ENCODE measurements around the gene HOXA5.

Gene HOXA5

DNA sequence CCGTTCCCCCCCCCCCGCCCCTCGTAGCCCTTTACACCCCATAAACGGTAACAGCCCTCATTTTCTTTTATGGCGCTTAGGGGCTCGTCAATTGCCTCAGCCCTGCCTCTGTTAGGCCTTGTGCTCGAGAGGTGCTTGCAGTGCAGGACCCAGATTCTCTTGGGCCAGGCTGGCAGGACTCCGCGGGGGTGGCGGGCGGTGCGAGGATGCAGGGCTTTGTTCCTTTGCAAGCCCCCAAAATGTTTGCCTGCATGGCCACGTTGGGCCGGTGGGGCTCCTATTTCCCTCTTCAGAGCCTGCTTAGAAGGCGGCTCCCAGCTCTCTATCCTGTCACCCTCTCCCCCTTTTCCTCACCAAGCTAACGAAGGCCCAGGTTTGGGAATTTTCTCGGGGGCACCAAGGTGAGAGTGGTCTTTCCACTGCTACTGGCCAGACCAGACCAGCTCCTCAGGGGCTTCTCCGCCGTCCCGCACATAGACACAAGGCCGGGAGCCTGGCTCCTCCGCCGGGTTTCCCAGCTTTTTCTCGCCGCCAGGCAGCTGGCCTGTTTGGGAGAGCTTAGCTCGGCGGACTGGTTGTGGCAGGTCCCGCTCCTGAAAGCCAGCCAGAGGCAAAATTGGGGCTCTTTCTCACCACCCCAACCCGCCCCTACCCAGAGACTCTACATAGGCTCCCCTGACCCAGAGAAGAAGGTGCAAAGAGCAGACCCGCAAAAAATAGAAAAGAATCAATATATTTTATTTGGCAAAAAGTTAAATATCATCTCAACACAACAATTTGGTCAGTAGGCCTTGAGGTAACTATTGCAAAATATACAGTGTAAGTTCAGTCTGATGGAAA is 18.5 kb upstream of the HOXA5 start:
- in situ Hi-C loops (cut with MboI; ENCODE audit: low sequenced_read_pairs) = loop anchor here (25.0 kb wide), 1 partner anchor 800 kb away; no protein-coding TSS in a partner anchor

DNA sequence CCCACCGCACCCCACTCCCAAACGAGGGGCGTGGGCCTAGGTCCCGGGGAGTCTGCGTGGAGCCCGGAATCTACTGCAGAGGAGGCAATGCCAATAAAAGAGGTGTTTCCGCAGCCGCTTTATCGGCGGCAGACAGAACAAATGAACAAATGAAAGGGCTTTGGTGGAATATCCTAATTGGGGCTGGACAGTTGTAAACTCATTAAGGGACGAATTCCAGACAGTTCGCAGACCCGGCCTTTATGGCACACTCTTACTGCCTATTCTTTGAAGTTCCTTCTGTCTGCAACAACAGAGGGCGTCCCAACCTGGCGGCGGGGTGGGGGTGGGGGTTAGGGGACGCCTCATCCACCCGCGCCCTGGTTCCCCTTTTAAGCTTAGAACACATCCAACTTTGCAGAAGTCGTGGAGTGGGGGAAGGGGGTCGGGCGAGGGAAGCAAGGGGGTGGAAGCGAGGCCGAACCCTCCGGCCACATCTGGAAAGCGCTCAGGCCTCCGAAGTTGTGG is 17.8 kb upstream of the HOXA5 start:
- in situ Hi-C loops (cut with MboI; ENCODE audit: low sequenced_read_pairs) = loop anchor here (25.0 kb wide), 1 partner anchor 799 kb away; no protein-coding TSS in a partner anchor

DNA sequence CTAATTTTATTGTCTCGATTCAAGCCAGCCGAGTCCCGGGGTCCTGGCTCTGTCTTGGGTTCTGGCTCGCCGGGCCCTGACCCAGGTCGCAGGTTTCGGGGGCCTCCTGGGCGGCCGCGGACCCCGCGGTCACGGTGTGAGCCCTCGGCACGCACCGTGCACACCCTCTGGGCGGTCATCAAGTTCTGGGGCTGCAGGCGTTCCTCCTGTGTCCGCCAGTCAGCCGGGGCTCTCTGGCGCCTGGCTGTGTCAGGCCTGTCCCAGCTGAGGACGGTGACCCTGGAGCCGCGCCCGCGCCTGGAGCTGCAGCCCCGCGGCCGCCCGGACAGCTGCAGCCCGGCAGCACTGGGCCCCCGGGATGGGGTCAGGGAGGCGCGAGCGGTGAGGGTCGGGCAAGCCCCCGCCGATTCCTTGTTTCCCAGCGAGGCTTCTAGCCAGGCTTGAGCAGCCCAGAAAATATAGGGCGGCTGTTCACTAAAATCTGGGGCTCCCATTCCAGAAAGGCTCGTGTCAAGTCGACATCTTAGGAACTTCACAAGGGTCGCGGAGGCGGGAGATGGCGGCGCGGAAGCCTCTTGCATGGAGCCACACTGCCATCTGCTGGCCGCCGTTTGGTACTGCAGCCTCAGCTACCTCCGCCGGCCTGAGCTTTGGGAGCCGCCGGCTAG is 17.2 kb upstream of the HOXA5 start:
- in situ Hi-C loops (cut with MboI; ENCODE audit: low sequenced_read_pairs) = loop anchor here (25.0 kb wide), 1 partner anchor 798 kb away; no protein-coding TSS in a partner anchor

DNA sequence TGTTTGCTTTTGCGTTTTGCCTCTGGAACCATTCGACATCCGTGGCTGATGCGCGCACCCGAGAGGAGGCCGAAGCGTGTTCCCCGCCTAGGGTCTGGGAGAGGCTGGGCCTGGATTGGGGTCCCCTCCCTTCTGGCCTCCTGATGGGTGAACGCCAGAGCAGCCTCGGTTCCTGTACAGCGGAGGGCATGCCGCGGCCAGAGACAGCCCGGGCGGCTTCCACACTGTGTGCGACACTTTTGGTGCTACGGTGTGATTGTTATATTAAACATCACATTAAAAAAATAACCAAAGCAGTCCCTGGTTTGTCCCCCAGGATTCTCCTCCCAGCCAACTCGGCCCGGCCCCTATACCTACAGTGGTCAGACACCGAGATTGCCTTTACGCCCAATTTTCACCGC is 16.7 kb upstream of the HOXA5 start:
- in situ Hi-C loops (cut with MboI; ENCODE audit: low sequenced_read_pairs) = loop anchor here (25.0 kb wide), 1 partner anchor 798 kb away; no protein-coding TSS in a partner anchor

DNA sequence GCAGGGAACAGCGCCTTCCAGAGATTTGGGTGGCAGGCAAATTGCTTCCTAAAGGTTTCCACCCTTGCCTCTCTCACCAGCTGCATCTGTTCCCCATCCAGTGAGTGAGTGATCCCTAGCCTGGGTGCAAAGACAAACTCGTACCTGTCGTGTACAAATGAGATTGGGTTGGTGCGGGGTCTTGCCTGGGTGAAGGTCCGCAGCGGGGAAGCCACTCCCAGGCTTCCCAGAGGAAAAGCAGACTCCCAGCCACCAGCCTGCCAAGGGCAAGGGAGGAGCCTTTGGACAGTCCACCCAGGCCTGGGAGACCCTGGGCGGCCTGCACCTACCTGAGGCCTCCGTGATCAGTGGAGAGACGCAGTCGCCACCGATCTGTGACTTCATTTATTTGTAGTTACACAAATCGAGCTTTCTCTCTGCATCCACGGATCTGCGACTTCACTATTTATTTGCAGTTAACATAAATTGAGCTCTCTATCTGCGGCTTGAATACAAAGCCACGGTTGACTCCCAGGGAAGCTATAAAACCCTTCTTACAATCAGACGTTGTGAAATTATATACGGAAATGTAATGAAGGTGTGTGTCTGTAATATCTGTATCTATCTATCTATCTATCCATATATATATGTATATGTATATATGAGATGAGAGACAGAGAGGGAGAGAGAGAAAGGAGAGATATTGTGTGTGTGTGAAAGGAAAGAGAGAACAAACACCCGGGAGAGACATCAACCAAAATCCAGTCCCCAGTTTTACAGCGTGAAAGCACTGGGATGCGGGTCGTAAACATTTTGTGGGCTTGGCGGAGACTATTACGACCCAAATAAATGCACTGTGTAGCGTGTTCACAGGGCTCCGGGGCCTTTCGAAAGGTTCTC is 16.0 kb upstream of the HOXA5 start:
- in situ Hi-C loops (cut with MboI; ENCODE audit: low sequenced_read_pairs) = loop anchor here (25.0 kb wide), 1 partner anchor 797 kb away; no protein-coding TSS in a partner anchor

DNA sequence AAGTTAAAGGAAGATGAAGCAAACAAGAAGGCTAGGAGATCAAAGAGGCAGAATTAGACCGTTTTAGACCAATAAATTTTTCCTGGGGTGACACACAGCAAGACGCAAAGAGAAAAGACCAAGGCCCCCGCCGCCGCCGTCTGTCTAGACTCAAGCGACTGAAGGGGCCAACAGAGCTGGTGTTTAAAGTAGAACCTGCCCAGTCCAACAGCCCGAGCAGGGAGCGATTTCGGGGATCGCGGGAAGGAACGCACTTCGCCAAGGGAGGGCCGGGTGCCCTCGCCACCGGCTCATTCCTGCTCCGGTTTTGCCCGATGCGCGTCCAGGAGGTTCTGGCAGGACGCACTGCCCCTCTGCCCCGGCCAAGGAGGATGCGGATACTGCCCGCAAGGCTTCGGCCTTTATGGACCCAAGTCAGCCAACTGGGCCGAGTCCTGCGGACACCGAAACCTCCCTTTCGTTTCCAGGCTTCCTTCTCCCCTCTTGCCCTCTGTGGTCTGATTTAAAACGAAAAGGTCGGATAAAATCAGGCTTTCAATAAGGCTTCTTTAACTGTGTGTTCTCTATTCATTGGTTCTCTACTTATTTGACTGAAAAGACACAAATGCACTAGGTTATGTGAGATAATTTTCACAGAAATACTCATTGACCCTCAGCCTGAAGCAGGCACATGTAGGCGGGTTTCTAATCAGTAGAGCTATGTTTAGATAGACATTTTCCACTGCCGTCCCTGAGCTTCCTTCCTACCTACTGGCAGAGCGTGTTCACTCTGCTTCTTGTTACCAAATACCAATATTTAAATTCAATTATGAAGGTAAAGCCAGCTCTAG is 15.2 kb upstream of the HOXA5 start:
- in situ Hi-C loops (cut with MboI; ENCODE audit: low sequenced_read_pairs) = loop anchor here (25.0 kb wide), 1 partner anchor 796 kb away; no protein-coding TSS in a partner anchor

DNA sequence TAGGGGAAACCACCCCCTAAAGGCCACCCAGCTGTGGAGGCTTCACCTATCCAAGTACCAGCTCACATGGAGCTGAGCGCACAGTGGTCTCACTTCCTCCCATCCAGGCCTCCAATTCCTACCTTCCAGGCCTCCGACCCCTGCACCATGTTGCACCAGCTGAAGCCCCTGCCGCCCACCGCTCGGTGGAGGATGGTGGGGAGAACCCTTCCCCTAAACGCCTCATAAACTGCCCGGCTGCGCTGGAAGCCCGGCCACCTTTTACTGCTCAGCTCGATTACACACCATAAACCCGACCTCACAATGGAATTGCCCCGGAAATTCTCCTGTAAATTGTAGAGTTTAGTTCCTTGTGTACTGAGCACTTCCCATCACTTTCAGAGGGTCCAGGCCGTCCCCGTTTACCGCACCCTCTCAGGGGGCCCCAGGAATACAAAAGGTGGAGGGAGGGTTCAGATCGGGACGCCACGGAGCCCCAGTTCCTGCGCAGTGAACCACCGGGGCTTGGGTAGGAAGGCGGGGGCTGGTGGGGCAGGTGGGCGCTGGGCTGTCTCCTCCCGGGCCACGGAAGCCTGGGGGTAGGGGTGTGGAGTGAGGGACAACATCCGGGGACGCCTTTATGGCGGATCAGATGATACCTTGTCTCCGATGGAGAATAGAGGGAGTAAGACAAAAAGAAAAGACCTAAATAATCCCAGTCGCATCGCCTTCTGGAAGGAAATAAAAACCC is 14.4 kb upstream of the HOXA5 start:
- in situ Hi-C loops (cut with MboI; ENCODE audit: low sequenced_read_pairs) = loop anchor here (25.0 kb wide), 1 partner anchor 796 kb away; no protein-coding TSS in a partner anchor

DNA sequence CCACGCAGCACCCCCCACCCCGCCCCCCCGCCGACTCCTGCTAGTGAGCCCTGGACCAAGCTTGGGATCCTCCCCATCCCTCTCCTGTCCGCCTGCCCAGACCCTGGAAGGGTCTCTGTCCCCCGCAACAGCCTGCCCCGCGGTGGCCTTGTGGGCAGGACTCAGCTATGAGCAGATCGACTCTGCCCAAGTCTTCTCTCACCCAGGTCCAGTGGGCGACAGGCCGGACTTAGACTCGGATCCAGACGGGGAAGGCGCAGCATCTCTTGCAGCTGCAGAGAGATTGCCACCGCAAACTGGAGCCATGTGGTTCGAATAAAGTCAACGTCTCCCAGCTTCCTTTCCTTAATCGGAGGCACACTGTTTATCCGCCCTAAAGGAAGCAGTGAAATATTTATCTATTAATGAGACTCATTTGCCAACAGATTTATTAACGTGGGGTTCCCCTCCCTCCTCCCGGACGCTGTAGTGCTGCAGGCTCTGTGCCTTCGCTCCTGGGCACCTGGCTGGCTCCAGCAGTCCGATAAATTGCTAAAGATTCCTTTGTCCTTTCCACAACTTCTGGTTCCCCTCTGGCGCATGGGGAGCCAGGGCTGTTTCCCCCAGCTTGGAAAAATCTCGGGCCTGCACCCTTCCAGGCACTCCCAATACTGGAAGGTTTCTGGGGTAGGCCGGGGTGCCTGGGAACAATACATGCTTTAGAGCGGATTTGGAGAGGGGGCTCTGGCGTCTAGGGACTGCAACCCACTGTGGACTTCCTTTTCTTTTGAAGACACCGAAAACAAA is 13.6 kb upstream of the HOXA5 start:
- in situ Hi-C loops (cut with MboI; ENCODE audit: low sequenced_read_pairs) = loop anchor here (25.0 kb wide), 1 partner anchor 795 kb away; no protein-coding TSS in a partner anchor

DNA sequence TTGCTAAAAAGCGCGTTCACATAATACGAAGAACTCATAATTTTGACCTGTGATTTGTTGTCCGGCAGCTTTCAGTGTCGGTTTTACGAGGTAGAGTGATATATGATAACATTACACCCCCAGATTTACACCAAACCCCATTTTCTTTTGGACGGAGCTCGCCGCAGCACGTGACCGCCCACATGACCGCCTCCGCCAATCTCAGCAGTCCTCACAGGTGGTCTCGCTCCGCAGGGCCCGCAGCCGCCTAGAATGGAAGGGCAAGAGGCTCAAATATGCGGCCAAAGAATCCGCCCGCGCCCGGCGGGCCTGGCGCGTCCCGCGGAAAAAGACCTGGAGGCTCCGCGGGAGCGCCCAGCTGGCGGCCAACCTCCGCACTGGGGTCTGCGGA is 13.0 kb upstream of the HOXA5 start, which contains the start of gene HOXA7:
Gene HOXA7 (minus strand): TSS at position 168 of the 391 bp plus-strand sequence. CDS start 130 bp downstream, at position 38.
- in situ Hi-C loops (cut with MboI; ENCODE audit: low sequenced_read_pairs) = loop anchor here (25.0 kb wide), 1 partner anchor 794 kb away; no protein-coding TSS in a partner anchor

DNA sequence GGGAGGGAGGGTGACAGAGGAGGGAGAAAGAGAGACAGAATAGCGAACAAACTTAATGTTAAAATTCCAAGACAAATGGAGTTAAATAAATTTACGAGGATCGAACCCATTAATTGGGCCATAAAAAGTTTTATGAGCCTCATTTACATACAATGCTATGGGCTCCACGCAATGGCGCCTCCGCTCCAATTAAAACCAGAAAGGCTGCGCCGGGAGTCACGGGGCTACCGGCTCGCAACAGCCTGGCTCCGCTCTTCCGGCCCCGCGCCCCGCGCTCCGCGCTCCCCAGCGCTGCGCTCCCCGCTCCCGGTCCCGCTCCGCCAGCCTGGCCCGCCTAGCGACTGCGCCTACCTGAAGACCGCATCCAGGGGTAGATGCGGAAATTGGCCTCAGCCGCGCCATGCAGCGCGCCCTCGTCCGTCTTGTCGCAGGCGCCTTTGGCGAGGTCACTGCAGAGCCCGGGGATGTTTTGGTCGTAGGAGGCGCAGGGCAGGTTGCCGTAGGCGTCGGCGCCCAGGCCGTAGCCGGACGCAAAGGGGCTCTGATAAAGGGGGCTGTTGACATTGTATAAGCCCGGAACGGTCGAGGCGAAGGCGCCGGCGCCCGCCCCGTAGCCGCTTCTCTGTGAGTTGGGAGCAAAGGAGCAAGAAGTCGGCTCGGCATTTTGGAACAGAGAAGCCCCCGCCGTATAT is 12.5 kb upstream of the HOXA5 start:
- in situ Hi-C loops (cut with MboI; ENCODE audit: low sequenced_read_pairs) = loop anchor here (25.0 kb wide), 1 partner anchor 794 kb away; no protein-coding TSS in a partner anchor

DNA sequence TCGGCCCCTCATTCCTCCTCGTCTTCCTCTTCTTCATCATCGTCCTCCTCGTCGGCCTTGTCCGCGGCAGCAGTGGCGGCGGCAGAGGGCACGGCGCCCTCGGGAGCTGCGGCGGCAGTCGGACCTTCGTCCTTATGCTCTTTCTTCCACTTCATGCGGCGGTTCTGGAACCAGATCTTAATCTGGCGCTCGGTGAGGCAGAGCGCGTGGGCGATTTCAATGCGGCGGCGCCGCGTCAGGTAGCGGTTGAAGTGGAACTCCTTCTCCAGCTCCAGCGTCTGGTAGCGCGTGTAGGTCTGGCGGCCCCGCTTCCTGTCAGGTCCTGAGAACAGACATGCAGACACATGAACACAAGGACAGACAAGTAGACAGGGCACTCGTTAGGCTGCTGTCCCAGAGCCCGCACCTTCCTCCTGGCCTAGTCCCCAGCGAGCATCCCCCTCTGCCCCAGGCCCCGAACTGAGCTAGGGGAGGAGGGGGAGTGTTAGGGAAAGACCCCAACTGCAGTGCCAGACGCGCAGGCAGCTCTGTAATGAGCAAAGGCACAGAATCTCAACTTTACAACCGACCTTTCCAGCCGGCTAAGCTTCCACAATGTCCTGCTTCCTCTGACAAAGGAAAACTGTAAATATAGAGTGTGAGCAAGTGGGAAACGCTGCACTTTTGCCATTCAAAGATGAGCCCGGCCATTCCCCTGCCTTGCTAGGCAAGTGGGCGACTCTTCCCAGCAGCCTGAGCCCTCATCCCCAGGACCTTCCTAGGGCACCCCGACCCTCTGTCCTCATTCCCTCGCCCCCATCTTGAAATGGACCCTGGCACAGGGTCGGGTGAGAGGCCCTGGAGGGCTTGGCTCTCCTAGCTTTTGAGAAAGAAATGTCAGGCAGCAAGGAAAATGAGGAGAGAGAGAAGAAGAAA is 11.7 kb upstream of the HOXA5 start:
- in situ Hi-C loops (cut with MboI; ENCODE audit: low sequenced_read_pairs) = loop anchor here (25.0 kb wide), 1 partner anchor 793 kb away; no protein-coding TSS in a partner anchor

DNA sequence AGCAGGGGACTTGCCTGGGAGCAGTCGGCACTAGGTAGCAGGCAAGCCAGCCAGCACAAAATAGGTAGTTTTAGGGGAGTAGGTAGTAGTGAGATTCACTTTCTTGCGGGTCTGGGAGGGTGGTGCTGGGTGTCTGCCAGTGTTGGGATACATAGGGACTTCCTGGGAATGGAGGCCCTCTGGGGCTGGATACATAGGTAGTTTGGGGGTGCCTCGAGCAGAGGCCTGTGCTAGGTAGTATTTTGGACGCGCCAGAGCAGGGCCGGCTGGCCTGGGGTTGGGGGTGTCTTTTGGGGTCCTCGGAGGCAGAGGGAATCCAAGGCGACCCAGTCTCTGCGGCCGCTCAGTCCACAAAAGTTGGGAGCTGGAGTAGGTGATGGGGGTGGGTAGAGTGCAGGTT is 10.9 kb upstream of the HOXA5 start:
- in situ Hi-C loops (cut with MboI; ENCODE audit: low sequenced_read_pairs) = loop anchor here (25.0 kb wide), 1 partner anchor 792 kb away; no protein-coding TSS in a partner anchor

DNA sequence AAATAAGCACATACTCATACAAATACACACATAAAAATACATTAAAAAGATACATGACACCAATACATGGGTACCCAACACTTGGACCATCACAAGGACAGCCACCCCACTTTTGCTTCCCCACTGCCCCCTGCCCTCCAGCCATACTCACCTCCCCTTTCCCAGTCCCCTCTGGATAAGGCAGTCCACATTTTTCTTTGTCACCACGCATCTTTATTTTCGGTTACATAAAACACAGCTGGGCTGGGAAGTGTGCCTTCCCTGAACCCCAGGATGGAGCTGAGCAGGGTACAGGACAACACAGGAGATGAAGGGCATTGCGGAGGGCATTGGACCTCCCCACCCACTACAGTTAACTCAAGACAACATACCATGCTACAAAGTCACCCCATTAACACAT is 10.0 kb upstream of the HOXA5 start:
- in situ Hi-C loops (cut with MboI; ENCODE audit: low sequenced_read_pairs) = loop anchor here (25.0 kb wide), 1 partner anchor 791 kb away; no protein-coding TSS in a partner anchor

DNA sequence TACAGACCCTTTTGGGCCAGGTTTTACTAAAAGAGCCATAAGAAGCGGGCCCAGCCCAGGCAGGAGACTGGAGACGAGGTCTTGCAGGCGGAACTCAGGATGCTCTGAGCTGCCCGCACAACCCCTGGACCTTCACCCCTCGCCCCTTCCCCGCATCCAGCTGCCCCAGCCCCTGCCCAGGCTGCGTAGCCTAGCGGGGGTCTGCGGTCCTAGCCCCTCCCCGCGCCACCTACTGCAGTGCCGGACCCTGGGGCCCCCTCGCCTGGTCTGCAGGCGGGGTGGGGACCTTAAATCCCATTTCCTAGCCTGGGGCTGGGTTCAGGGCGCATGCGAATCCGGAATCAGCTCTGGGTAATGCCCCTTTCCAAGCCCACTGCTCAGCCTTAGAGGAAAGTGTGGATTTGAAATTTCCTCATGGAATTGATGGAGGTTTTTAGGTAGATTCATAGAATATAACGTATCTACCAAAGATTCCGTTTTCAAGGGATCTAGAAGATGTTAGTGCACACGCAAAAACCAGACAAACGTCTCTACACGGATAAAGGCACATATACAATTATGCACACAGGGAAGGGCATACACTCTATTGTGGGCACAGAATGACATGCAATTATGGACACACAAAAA is 9.4 kb upstream of the HOXA5 start:
- in situ Hi-C loops (cut with MboI; ENCODE audit: low sequenced_read_pairs) = loop anchor here (25.0 kb wide), 1 partner anchor 791 kb away; no protein-coding TSS in a partner anchor
